IMR-90 (cell line): ENCODE results near the gene CANT1. TPM values are rescaled to one million over a fixed set of nuclear protein-coding genes. Genes with fewer than 3 reads are reported as not detected.
A peak's percentile ranks its signal among the peaks of the same experiment; 100 is the strongest.

Experiments used
- ATAC-seq: fragments of 200-7000 bp; cut with Tn5 transposase; 2 replicates; pipeline ENCODE4 v1.9.1; 2020; ENCODE audit warnings: low read depth, mild to moderate bottlenecking, moderate library complexity
- BruUV-seq: library from RNA; stranded (reverse); fragments of 400-500 nt; replicated peaks from 2 replicates; lab custom pipeline; 2021; lab: Mats Ljungman, UMichigan
- CTCF ChIA-PET: fragments of 300-600 bp; formaldehyde crosslinking; extraction: SDS; loops from one replicate; lab custom pipeline; 2021; ENCODE audit warnings: antibody characterized with exemption; lab: Yijun Ruan, JAX
- POLR2A ChIA-PET: fragments of 300-600 bp; sonication (Branson Sonifier 250); formaldehyde crosslinking; loops from one replicate; lab custom pipeline; 2022; ENCODE audit warnings: antibody characterized with exemption; ENCODE audit not compliant: unreplicated experiment; lab: Charles Lee
- DNase-seq: peaks from one replicate; pipeline ENCODE4 v3.0.0; 2013
- H2AFZ ChIP-seq: replicated peaks from 2 replicates; pipeline ENCODE3; 2013; ENCODE audit warnings: low read length, mild to moderate bottlenecking; ENCODE audit not compliant: poor library complexity
- H2AK5ac ChIP-seq: 2 replicates; pipeline ENCODE4 v1.6.1; 2013; ENCODE audit warnings: low read depth, low read length, inconsistent platforms
- H2AK9ac ChIP-seq: replicated peaks from 2 replicates; pipeline ENCODE3; 2013; ENCODE audit warnings: mild to moderate bottlenecking, low read depth, low read length, moderate library complexity; ENCODE audit not compliant: poor library complexity
- H2BK120ac ChIP-seq: 2 replicates; pipeline ENCODE4 v1.6.1; 2013; ENCODE audit warnings: low read depth, low read length, inconsistent platforms
- H2BK15ac ChIP-seq: 3 replicates; pipeline ENCODE4 v1.6.1; 2013; ENCODE audit warnings: low read depth, low read length, inconsistent platforms
- H2BK20ac ChIP-seq: 2 replicates; pipeline ENCODE4 v1.6.1; 2013; ENCODE audit warnings: low read depth, mild to moderate bottlenecking, inconsistent platforms, low read length, moderate library complexity
- H2BK5ac ChIP-seq: 2 replicates; pipeline ENCODE4 v1.6.1; 2013; ENCODE audit warnings: mild to moderate bottlenecking, low read depth, low read length, inconsistent platforms; ENCODE audit not compliant: poor library complexity, severe bottlenecking
- H3K14ac ChIP-seq: replicated peaks from 2 replicates; pipeline ENCODE4 v1.6.1; 2013; ENCODE audit warnings: low read depth, low read length, inconsistent platforms
- H3K18ac ChIP-seq: 2 replicates; pipeline ENCODE4 v1.6.1; 2013; ENCODE audit warnings: low read depth, low read length, control low read depth
- H3K23ac ChIP-seq: 2 replicates; pipeline ENCODE4 v1.6.1; 2013; ENCODE audit warnings: low read depth, low read length, inconsistent platforms
- H3K27ac ChIP-seq: 2 replicates; pipeline ENCODE4 v1.5.1; 2013; ENCODE audit warnings: mild to moderate bottlenecking, control low read depth, low read length; ENCODE audit not compliant: insufficient read depth
- H3K27me3 ChIP-seq: 2 replicates; pipeline ENCODE4 v1.6.1; 2013; ENCODE audit warnings: low read length; ENCODE audit not compliant: control insufficient read depth, insufficient read depth
- H3K36me3 ChIP-seq: 2 replicates; pipeline ENCODE4 v1.6.1; 2013; ENCODE audit warnings: low read length, mixed read lengths; ENCODE audit not compliant: control insufficient read depth, insufficient read depth
- H3K4ac ChIP-seq: 2 replicates; pipeline ENCODE4 v1.6.1; 2013; ENCODE audit warnings: low read depth, low read length, inconsistent platforms
- H3K4me1 ChIP-seq: 2 replicates; pipeline ENCODE4 v1.6.1; 2013; ENCODE audit warnings: low read length, mixed read lengths; ENCODE audit not compliant: control insufficient read depth, insufficient read depth
- H3K4me2 ChIP-seq: 2 replicates; pipeline ENCODE4 v1.6.1; 2013; ENCODE audit warnings: low read depth, mild to moderate bottlenecking, control low read depth, low read length, moderate library complexity
- H3K4me3 ChIP-seq: 2 replicates; pipeline ENCODE4 v1.5.1; 2013; ENCODE audit warnings: low read depth, mild to moderate bottlenecking, control low read depth, low read length, moderate library complexity; ENCODE audit not compliant: insufficient read depth
- H3K56ac ChIP-seq: 2 replicates; pipeline ENCODE4 v1.6.1; 2013; ENCODE audit warnings: low read length, inconsistent platforms; ENCODE audit not compliant: insufficient read depth; ENCODE audit errors: extremely low read depth
- H3K79me1 ChIP-seq, 2 experiments: 2 replicates each; pipeline ENCODE4 v1.6.1; 2013; ENCODE audit warnings: low read length in 2 of 2, inconsistent platforms in 1 of 2, low read depth in 1 of 2
- H3K9ac ChIP-seq: 2 replicates; pipeline ENCODE4 v1.6.1; 2013; ENCODE audit warnings: low read depth, low read length, control low read depth
- H3K9me1 ChIP-seq: 2 replicates; pipeline ENCODE4 v1.6.1; 2013; ENCODE audit warnings: low read length, inconsistent platforms; ENCODE audit not compliant: insufficient read depth
- H3K9me3 ChIP-seq: 2 replicates; pipeline ENCODE4 v1.6.1; 2013; ENCODE audit warnings: low read length; ENCODE audit not compliant: control insufficient read depth, insufficient read depth
- H4K20me1 ChIP-seq: 2 replicates; pipeline ENCODE4 v1.6.1; 2013; ENCODE audit warnings: low read length, inconsistent platforms; ENCODE audit not compliant: insufficient read depth
- H4K5ac ChIP-seq: 2 replicates; pipeline ENCODE4 v1.6.1; 2013; ENCODE audit warnings: mild to moderate bottlenecking, low read depth, low read length, control low read depth
- H4K8ac ChIP-seq, 2 experiments: 2 replicates each; pipeline ENCODE4 v1.6.1; 2013; ENCODE audit warnings: low read depth in 2 of 2, low read length in 2 of 2, control low read depth in 1 of 2, inconsistent platforms in 1 of 2
- H4K91ac ChIP-seq: 2 replicates; pipeline ENCODE4 v1.6.1; 2013; ENCODE audit warnings: low read depth, low read length, inconsistent platforms; ENCODE audit not compliant: insufficient read depth
- MXI1 ChIP-seq: IDR thresholded peaks from 2 replicates; pipeline ENCODE4 v1.6.1; 2012; ENCODE audit warnings: low read depth, mild to moderate bottlenecking, low read length, moderate library complexity, borderline replicate concordance
- NFE2L2 ChIP-seq: fragments of 150-350 bp; IDR thresholded peaks from 2 replicates; pipeline ENCODE4 v1.6.1; 2016; ENCODE audit warnings: low read depth, mild to moderate bottlenecking, low read length
- RCOR1 ChIP-seq: IDR thresholded peaks from 2 replicates; pipeline ENCODE4 v1.6.1; 2012; ENCODE audit warnings: mild to moderate bottlenecking, low read length, improper control_type of control experiment; ENCODE audit not compliant: insufficient replicate concordance
- RFX5 ChIP-seq: IDR thresholded peaks from 2 replicates; pipeline ENCODE4 v1.8.0; 2012; ENCODE audit warnings: low read depth, mild to moderate bottlenecking, low read length, moderate library complexity
- WGBS, 2 experiments: methylation state at CpG; one replicate each; pipeline versions ENCODE4 v1.1.5 to v1.1.7; 2013; ENCODE audit warnings: missing lambda C conversion rate in 2 of 2; ENCODE audit not compliant: insufficient read length in 1 of 2; ENCODE audit errors: extremely low coverage in 2 of 2; 5-methylcytosine and 5-hydroxymethylcytosine counted together
- dilution Hi-C: fragments of 300-500 bp; cut with HindIII; formaldehyde crosslinking; loops from one replicate; pipeline ENCODE4 v1.14.3; 2018; ENCODE audit warnings: low sequenced_read_pairs; ENCODE audit not compliant: unreplicated experiment
- in situ Hi-C: fragments of 300-500 bp; cut with MboI; formaldehyde crosslinking; loops from 3 replicates; pipeline ENCODE4 v1.14.3; 2019; ENCODE audit warnings: low sequenced_read_pairs, inconsistent platforms, mixed read lengths
- intact Hi-C: fragments of 100-400 bp; cut with micrococcal nuclease; formaldehyde crosslinking; loops from 2 replicates; pipeline ENCODE4 v1.10.0; 2022
- polyA plus RNA-seq, 3 experiments: library from polyadenylated mRNA; depleted of rRNA; stranded (reverse); fragments of >200 nt; gene quantifications; 2 replicates each; pipeline ENCODE4 v1.2.3, GENCODE V29; 2012; ENCODE audit warnings: low replicate concordance in 1 of 3
- total RNA-seq: library from RNA; depleted of rRNA; stranded (reverse); fragments of >200 nt; gene quantifications from 2 replicates; pipeline ENCODE4 v1.2.3, GENCODE V29; 2012
- TF ChIP-seq, protein P1 (sequence below): fragments of 150-350 bp; IDR thresholded peaks from 2 replicates; pipeline ENCODE4 v1.6.1; 2017; ENCODE audit warnings: mild to moderate bottlenecking, antibody characterized with exemption, low read length, low read depth

Gene CANT1
- total and polyA plus RNA-seq, 2 of the 4 experiments (the other 2 are of a cell fraction) = 51.8 to 73.4 TPM

DNA sequence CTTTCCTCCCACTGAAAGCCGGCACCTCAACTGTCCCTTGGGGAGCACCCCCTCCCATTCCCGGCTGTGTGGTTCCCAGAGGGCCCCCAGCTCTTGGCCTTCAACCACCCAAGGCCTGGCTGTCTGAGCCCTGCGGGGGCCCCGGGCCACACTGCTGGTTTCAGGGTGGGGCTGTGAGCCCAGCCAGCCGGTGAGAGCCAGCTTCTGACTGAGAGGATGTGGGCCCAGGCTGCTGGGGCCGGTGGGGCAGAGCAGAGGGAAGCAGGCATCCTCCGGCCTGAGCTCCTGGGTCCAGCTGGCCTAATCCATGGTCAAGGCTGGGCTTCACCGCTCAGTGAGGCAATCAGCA lies 29.0 kb downstream of the CANT1 start (continued):
- TF ChIP-seq RFX5 = no peak
- TF ChIP-seq, protein P1, sequence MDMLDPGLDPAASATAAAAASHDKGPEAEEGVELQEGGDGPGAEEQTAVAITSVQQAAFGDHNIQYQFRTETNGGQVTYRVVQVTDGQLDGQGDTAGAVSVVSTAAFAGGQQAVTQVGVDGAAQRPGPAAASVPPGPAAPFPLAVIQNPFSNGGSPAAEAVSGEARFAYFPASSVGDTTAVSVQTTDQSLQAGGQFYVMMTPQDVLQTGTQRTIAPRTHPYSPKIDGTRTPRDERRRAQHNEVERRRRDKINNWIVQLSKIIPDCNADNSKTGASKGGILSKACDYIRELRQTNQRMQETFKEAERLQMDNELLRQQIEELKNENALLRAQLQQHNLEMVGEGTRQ = no peak

DNA sequence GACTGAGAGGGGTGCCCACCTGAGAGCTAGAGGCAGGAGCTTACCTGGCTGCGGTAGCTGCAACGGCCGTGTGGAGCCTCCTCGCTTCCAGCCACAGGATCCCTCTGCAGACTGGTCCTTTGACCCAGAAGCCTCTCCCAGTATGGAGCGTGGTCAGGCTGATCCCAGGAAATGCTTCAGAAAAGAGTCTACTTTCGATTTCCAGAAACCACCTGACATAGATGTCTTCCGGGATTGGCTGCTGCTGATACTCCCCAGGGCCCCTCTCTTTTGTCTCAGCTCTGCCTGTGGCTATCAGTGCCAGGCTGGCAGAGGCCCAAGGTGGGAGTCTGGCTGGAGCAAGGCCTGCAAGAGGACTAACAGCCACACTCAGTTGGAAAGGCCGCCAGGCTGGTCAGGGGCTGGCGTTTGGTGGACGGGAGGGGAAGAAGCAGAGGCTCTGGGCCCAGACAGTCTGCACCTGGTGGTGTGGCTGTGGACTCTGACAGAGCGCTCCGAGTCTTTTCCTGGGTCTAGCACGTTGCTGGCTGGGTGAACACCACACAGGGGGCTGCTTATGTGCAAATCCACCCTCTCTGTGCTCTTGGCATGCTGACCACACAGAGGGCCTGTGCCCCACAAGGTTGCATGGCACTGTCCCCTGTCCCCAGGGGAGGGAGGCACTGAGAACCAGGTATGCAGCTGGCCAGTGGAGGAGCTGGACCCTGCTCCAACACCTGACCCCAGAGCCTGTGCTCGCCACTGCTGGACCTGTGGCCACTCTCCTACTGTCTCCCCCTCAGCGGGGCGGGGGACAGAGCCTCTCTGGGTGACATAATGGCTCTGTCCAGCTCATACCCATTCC lies 29.6 kb downstream of the CANT1 start, which contains the start of gene LGALS3BP:
Gene LGALS3BP (minus strand): TSS at position 144 of the 844 bp plus-strand sequence. CDS start 2,732 bp downstream, outside the sequence.
- Histone ChIP-seq H3K79me1 (peaks cover 4 to 39% of the 10 kb centered on the region in 2 experiments; a peak in 2 of 4 replicates), H3K9me3 (no peaks in the 10 kb centered on the region), H2BK20ac (peak within 1 kb of the TSS; percentile 73), H4K20me1 (no peaks in the 10 kb centered on the region), H3K4me1 (peaks cover 22% of the 10 kb centered on the region), H3K56ac (no peak within 1 kb of the TSS; the same call in 1 of the 2 replicates), H3K4me3 (peak within 1 kb of the TSS; percentile 33), H4K5ac (peak within 1 kb of the TSS; percentile 72), H3K23ac (no peak within 1 kb of the TSS; the same call in 1 of the 2 replicates), H2AK5ac (peak within 1 kb of the TSS; percentile 91), H3K18ac (peak within 1 kb of the TSS; percentile 50), H2BK120ac (peak within 1 kb of the TSS; percentile 86), H4K8ac (peak within 1 kb of the TSS; percentile 96 to 98), H3K9me1 (peaks cover 18% of the 10 kb centered on the region), H2AFZ (peak within 1 kb of the TSS; percentile 99), H3K14ac (peak within 1 kb of the TSS; percentile 91), H3K4ac (peak within 1 kb of the TSS; percentile 93), H4K91ac (peak within 1 kb of the TSS; percentile 87), H3K36me3 (no peaks in the 10 kb centered on the region), H3K4me2 (peak within 1 kb of the TSS; percentile 80), H3K27me3 (no peaks in the 10 kb centered on the region), H2AK9ac (peak within 1 kb of the TSS; percentile 93), H2BK15ac (peak within 1 kb of the TSS; percentile 29; the same call in 1 of the 3 replicates), H2BK5ac (peak within 1 kb of the TSS; percentile 75), H3K9ac (peak within 1 kb of the TSS; percentile 55), H3K27ac (peak within 1 kb of the TSS; percentile 70)
- dilution Hi-C loops = no loop called here
- ATAC-seq (peak; percentile 83), DNase-seq (peak; percentile 78)
- WGBS, 2 experiments = 60% methylated on average over 5 of the region's 16 CpGs; no CpG with 5 or more reads in 1 of the 2 experiments
- in situ Hi-C loops = no loop called here
- CTCF ChIA-PET = no interaction called here
- intact Hi-C loops = no loop called here
- POLR2A ChIA-PET = no interaction called here
- no peak for TF ChIP-seq NFE2L2
- peak; percentile 21; the same call in 1 of the 2 replicates for TF ChIP-seq MXI1
- TF ChIP-seq, protein P1 = peak; percentile 56; the same call in 1 of the 2 replicates
- TF ChIP-seq RCOR1 = no peak
- no TSS peak for BruUV-seq
